Measurements from ENCODE around the gene CDKN2C. TPM values are rescaled to one million over a fixed set of nuclear protein-coding genes. Genes with fewer than 3 reads are reported as not detected.

Gene CDKN2C
- total and polyA plus RNA-seq, 8 donors = 3.5 to 14.1 (median 10.0) TPM

GRCh38 chr1:50985094-50985493, 15.0 kb downstream of the CDKN2C start:
- Histone ChIP-seq H3K4me3 (no peak overlapping the region), H3K9me3 (no peaks in the 10 kb centered on the region), H3K4me1 (no peaks in the 10 kb centered on the region), H3K27ac (no peak overlapping the region), H3K27me3 (peaks cover 0 to 6% (median 0%) of the 10 kb centered on the region in 3 donors), H3K36me3 (no peaks in the 10 kb centered on the region)
- TF ChIP-seq CTCF (IDR thresholded peaks at IDR 0.05) (no peak), POLR2AphosphoS5 (IDR thresholded peaks at IDR 0.05) (no peak), EP300 (IDR thresholded peaks at IDR 0.05) (no peak), POLR2A (IDR thresholded peaks at IDR 0.05) (no peak)
- no peak for DNase-seq
- WGBS, 5 donors = 25 to 37% (median 32%) methylated on average over 1 of the region's 1 CpG
- intact Hi-C loops (cut with DNase I; ENCODE audit: low total_unique reads) = no loop called here

GRCh38 chr1:50986653-50987052, 16.6 kb downstream of the CDKN2C start:
- Histone ChIP-seq H3K27me3 (peaks cover 0 to 6% (median 0%) of the 10 kb centered on the region in 3 donors), H3K27ac (no peak overlapping the region), H3K36me3 (no peaks in the 10 kb centered on the region), H3K4me1 (no peaks in the 10 kb centered on the region), H3K9me3 (no peaks in the 10 kb centered on the region), H3K4me3 (no peak overlapping the region)
- no peak for TF ChIP-seq CTCF (IDR thresholded peaks at IDR 0.05)
- no peak for TF ChIP-seq POLR2AphosphoS5 (IDR thresholded peaks at IDR 0.05)
- intact Hi-C loops (cut with DNase I; ENCODE audit: low total_unique reads) = no loop called here
- WGBS, 5 donors = 68 to 78% (median 69%) methylated on average over 4 of the region's 4 CpGs
- no peak for DNase-seq

- Histone ChIP-seq H3K36me3 (no peaks in the 10 kb centered on the region), H3K27me3 (peaks cover 0 to 6% (median 0%) of the 10 kb centered on the region in 3 donors), H3K4me1 (no peaks in the 10 kb centered on the region), H3K9me3 (no peaks in the 10 kb centered on the region), H3K27ac (no peak overlapping the region), H3K4me3 (no peak overlapping the region)
- 79 to 93% (median 90%) methylated on average over 2 of the region's 2 CpGs for WGBS, 5 donors
- TF ChIP-seq POLR2A (IDR thresholded peaks at IDR 0.05) = no peak
- TF ChIP-seq POLR2AphosphoS5 (IDR thresholded peaks at IDR 0.05) = no peak
- no peak for TF ChIP-seq EP300 (IDR thresholded peaks at IDR 0.05)
- no peak for TF ChIP-seq CTCF (IDR thresholded peaks at IDR 0.05)
- intact Hi-C loops (cut with DNase I; ENCODE audit: low total_unique reads) = no loop called here
- DNase-seq = no peak
Measured at GRCh38 chr1:50989694-50990093, 19.6 kb downstream of the CDKN2C start.

GRCh38 chr1:50992532-50993318, 22.7 kb downstream of the CDKN2C start:
- WGBS, 5 donors = 73 to 84% (median 79%) methylated on average over 3 of the region's 3 CpGs
- intact Hi-C loops (cut with DNase I; ENCODE audit: low total_unique reads) = no loop called here
- TF ChIP-seq CTCF (IDR thresholded peaks at IDR 0.05) (no peak), POLR2A (IDR thresholded peaks at IDR 0.05) (no peak), EP300 (IDR thresholded peaks at IDR 0.05) (no peak), POLR2AphosphoS5 (IDR thresholded peaks at IDR 0.05) (no peak)

More at GRCh38 chr1:50992532-50993318, 22.7 kb downstream of the CDKN2C start:
- H3K4me3 ChIP-seq = no peak overlapping the region
- no peak overlapping the region for H3K27ac ChIP-seq
- H3K27me3 ChIP-seq = no peaks in the 10 kb centered on the region
- H3K9me3 ChIP-seq = no peaks in the 10 kb centered on the region
- H3K4me1 ChIP-seq = no peaks in the 10 kb centered on the region
- no peak for DNase-seq
- H3K36me3 ChIP-seq = no peaks in the 10 kb centered on the region

Data from stomach (tissue), 9 donors.